Measurements from ENCODE around the gene THSD7A.

The THSD7A gene

DNA sequence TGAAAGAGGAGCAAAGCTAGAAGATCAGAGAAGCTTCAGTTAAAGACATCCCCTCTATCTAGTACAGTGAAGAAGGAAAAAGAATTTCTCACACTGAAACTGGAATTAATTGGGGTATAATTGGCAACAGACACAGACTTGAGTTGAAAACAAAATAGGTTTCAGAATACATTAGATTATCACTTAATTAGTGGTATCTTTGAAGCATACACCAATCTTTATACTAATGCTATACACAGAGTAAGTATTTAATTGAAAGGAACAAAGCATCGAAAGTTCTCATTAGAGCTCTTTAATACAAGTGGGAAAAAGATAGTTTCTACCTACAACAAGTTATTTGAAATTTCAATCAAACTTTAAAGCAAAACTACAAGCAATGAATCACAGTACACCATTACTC lies 128.2 kb downstream of the THSD7A start:
- DNase-seq (ENCODE audit: low read depth, low spot score) = no peak

DNA sequence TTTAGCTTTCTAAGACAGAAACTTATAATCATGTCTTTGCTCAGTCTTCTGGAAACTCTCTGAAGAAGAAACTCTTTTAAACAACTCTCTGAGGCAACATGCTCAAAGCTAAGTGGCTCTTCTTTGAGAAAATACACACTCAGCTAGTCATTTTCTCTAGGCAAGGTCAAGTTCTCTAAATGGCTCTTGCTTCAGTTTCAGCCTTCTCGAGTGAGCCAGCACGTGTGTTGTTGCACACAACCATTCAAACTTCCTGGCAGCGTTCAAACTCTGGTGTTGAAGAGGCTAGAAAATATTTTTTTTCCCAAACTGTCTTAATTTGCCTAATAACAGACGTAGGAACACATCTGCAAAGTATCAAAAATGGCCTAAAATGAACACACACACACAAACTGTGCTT lies 129.1 kb downstream of the THSD7A start:
- no peak for DNase-seq (ENCODE audit: low read depth, low spot score)

DNA sequence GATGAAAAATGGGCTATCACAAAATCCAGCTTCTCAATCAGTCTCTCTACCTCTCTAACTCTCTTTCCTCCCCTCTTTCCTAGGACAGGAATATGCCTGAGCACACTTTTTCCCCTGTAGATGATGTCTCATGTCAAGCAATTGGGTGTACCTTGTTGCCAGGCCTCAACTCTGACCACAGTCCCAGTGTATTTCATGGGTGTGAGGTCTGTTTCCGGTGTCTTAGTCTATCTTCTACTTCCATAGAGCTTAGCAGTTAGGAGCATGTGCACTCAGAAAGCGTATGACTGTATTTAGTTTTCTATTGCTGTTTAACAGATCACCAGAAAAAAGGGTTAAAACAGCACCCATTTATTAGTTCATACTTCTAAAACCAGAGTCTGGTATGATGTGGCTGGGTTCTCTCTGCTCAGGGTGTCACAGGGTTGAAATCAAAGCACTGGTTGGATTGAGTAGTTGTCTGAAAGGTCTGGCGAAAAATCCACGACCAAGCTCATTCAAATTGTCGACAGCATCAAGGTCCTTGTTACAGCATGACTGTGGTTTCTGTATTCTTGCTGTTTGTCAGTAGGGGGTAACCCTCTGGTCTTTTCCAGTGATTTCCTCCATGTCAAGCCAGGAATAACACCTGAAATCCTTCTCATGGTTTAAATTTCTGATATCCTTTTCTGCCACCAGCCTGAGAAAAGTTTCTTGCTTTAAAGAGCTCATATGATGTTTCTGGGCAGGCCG lies 130.0 kb downstream of the THSD7A start:
- DNase-seq (ENCODE audit: low read depth, low spot score) = no peak

DNA sequence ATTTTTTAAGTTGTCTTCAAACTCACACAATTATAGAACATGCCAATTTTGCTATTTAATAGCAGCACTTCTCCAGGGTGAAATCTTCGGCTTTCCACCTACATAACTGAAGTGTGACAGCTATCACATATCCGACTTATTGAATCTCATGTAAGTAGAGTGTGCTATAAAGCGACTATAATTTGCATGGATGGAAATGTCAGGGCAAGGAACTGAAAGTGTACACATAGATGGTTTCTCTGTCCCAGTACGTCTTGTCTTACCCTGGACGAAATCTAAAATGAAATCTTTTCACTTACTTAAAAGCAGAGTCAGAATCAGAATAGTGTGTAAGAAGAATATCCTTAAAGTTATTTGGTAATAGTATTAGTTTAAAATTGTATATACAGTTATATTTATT lies 132.3 kb downstream of the THSD7A start:
- no peak for DNase-seq (ENCODE audit: low read depth, low spot score)

DNA sequence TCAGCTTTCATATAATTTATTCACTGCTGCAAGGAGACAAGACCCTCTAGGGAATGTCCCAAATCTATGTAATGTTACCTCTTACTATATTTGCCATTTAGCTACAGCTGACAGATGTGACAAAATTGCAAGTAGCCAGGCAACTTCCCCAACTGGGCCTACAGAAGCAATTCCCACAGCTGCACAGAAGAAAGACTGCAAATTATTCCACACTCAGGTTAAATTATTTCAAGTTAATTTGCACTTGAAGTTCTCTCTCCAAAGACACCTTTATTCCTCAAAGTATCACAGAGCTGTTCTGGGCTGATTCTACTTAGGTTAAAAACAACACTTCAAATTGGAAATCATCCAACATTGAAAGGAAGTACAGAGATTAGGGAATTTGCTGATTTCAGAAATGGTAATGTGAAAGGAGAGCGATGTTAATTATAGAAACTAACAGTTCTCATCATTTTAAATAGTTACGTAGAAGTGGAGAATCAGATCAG lies 133.6 kb downstream of the THSD7A start:
- DNase-seq (ENCODE audit: low read depth, low spot score) = no peak

DNA sequence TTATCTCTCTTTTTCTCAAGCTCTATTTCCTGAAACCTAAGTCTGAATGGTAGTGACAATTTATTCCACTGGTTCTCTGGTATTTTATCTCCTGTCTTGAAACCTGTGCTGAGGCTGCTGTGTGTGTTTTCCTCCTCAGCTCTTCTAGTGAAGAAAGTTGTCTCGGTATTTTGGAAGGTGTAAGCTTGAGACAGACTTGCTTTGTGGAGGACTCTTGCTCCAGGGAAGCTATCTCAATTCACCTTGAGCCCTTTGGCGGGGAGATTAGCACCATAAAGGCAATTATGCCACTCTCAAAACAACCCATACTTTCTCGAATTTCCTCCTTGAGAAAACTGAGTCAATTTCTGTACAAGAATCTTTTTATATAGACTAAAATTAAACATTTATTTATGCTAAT lies 141.6 kb downstream of the THSD7A start:
- no peak for DNase-seq (ENCODE audit: low read depth, low spot score)

DNA sequence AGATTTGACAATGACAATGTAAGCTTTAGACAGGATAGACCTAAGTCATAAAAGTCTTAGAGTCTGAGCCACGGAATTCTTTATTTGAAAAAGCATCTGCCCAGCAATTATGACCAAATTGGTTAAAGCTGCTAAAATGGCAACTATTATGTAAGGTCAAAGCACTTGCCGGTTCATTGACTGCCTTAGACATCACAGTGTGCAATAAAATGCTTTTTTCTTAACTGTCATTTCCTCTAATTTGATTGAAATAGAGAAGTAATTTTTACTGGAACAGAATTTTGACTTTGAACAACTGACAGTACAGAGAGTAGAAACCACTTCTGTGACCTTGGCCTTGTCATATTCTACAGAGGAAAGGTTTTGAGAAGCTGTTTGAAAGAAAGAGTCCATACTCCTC lies 142.9 kb downstream of the THSD7A start:
- DNase-seq (ENCODE audit: low read depth, low spot score) = no peak

DNA sequence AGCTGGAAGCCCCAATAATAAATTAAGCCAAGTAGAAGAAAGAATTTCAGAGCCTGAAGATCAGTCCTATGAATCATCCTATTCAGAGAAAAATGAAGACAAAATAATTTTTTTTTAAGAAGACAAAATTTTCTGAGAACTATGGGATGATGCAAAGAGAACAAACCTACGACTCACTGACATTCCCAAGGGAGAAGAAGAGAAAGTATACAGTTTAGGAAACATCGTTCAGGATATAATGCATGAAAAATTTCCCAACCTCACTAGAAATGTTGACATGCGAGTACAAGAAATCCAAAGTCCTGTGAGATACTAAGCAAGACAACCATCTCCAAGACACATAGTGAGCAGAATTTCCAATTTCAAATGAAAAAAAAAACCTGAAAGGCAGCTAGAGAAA lies 150.5 kb downstream of the THSD7A start:
- no peak for DNase-seq (ENCODE audit: low read depth, low spot score)

DNA sequence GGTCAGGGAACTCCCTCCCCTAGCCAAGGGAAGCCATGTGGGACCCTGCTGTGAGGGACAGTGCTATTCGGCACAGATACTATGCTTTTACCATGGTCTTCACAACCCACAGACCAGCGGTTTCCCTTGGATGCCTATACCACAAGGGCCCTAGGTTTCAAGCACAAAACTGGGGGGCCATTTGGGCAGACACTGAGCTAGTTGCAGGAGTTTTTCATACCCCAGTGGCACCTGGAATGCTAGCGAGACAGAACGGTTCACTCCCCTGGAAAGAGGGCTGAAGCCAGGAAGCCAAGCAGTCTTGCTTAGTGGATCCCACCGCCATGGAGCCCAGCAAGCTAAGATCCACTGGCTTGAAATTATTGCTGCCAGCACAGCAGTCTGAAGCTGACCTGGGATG lies 156.8 kb downstream of the THSD7A start:
- no peak for DNase-seq (ENCODE audit: low read depth, low spot score)

DNA sequence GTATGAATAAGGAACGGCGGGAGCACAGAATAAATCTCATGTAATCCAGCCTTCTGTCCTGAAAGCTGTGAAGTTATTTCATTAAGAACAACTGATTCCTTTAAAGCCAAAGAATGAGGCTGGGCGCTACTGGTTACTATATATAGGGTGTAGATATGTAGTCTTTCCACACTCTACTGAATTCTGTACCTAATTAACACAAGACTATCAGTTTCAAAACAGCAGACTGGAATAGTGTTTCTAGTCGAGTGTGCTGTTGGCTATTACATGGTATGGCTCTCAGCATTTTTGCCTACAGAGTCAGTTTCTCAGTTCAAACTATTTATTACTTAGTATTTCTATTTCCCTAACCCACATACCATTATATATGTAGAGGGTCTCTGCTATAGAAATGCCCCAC lies 163.3 kb downstream of the THSD7A start:
- no peak for DNase-seq (ENCODE audit: low read depth, low spot score)

DNA sequence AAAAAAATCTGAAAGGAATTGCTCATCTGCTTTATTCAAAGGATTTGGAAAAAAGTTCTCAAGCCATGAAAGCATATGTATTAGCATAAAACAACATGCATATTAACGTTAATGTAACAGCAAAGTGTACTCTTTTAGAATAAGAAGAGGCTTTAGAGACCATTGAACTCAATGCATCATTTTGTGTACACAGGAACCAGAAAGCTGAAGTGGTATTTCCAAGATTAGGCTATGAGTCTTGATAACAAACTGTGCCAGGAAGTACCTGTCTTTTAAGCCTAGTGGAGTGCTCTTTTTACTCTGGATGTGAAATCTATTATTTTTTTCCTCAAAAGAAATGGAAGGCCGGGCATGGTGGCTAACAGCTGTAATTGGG lies 164.2 kb downstream of the THSD7A start:
- no peak for DNase-seq (ENCODE audit: low read depth, low spot score)

DNA sequence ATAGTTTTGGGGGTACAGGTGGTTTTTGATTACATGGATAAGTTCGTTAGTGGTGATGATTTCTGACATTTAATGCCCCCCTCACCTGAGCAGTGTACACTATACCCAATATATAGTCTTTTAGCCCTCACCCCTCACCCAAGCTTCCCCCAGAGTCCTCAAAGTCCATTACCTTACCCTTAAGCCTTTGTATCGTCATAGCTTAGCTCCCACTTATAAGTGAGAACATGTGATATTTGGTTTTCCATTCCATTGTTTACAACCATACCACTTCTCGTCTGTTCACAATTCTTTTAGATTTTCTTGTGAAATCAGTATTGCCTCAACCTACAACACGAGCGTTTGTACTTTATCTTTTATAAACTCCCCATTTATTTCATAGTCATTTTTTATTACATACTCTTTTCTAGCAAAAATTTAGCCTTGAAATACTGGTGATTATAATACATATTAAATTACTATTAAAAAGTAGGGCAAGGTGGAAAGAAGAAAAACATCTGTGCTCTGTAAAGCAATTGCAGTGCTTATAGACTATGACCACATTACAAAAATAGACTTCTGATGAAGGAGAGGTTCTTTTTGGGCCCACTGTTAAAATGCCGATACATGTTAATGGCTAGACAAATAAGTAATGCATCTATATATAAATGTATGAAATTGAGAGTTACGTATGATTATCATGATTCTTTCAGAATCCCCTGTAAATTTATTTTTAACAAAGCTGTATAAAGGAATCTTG lies 164.8 kb downstream of the THSD7A start:
- no peak for DNase-seq (ENCODE audit: low read depth, low spot score)

DNA sequence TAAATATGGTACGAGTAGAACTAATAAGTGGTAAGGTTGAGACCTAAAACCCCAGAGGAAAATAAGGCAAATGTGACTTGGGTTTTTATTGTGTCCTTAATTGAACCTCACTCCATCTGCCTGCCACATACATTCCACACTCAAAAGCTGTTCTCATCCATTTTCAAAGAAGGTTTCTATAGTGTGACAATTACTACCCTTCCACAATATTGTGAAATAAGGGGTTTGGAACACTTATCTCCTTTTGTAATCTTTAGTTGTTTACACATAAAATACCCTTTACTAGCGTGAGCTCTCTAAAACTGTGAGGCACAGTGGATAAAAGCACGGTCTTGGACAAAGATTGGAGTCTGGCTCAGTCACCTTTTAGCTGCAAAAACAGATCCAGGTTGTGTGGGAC lies 166.6 kb downstream of the THSD7A start:
- no peak for DNase-seq (ENCODE audit: low read depth, low spot score)

DNA sequence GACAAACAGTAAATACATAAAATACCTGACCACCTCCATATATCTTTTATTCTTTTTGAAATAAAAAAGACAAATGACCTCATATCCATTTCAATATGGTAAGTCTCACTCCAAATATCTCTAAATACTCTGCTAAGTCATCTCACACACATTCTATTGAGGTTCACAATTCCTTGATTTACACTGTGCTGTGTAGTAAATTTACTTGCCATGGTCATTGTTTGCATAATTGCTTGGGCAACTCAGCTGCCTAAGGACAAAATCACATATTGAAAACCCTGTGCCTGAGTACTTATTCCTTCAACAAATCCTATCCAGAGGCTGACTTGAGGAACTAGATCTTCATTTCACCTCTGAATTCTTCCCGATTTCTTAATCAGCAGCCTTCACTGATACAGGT lies 176.4 kb downstream of the THSD7A start:
- DNase-seq (ENCODE audit: low read depth, low spot score) = no peak

DNA sequence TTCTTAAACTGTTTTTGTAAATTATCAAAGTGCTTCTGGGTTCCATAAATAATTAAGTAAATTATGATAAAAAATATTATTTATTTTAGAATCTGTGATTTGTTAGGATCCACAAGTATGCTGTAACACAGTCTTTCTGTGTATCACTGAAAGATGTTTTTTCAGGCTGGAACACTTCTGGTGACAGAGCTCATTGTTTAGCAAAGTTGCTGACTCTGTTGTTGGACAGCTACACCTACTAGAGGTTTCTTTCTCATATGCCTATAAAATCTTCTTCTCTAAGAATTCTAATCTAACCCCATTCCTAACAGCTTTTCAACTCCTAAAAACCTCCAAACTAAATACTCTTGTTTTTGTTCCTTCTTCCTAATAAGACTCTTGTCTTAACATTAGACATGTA lies 176.8 kb downstream of the THSD7A start:
- no peak for DNase-seq (ENCODE audit: low read depth, low spot score)

DNA sequence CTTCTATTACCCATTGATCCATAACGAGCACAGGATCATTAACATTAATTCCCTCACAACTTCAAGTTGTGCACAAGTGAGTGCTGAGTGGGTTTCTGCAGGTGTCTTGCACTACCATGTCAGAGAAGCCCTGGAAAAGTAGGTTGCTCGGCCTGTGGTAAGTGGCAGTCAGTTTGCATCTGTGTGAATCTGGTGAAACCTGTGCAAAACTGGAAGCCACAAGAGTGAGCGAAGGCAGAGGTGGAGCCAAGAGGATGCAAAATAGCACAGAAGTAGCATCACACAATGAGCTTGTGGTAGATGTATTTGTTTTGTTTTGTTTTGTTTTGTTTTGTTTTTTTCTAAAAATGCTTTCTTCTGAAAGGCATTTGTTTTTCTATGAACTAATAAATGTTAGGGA lies 181.5 kb downstream of the THSD7A start:
- no peak for DNase-seq (ENCODE audit: low read depth, low spot score)

DNA sequence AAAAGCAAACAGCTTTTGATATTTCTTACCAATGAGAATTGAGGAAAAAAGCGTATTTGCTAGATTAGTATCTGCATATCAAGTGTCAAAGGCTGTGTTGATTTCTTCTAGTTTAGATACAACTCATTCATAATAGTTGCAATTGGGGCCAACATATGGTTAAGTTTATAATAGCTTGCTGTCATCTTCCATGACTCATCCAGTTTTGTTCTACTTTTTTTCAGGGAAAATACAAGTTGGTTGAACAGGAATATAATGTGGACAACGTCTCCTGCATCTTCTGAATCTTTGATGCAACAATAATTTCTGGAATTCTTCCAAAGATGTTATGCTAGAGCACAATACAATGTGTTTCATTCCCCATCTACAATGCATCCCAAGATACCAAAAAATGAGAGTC lies 182.0 kb downstream of the THSD7A start:
- no peak for DNase-seq (ENCODE audit: low read depth, low spot score)

DNA sequence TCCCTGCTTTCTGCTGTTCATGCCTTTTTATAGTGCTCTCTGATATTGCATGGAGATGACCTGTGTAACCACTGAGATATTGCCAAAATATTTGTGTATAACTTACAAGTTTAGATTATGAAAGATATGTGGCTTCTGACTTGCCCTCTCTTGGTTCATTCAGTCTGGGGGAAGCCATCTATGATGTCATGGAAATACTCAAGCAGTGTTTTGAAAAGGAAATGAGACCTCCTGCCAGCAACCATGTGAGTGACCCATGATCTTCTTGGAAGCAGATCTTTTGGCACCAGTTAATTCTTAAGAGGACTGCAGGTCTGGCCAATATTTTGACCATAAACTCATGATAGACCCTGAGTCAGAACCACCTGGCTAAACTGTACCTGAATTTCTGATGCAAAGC lies 183.0 kb downstream of the THSD7A start:
- DNase-seq (ENCODE audit: low read depth, low spot score) = no peak

DNA sequence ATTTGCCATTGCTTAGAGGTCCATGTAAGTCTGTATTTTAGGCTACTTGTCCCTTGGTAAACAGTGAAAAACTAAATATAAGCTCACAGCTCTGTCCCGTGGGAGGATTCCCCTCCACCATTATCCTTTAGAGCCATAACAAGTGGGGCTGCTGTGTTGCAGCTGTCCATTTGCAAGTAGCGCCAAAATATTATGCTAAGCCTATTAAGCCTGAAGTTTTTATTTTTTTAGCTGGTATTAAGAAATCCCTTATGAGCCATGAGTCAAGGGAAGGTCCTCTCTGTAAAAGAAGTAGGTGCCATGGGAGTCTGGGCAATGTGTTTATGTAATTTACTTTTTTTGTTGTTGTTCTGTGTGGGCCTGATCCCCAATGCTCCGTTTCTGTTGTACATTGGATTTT lies 183.9 kb downstream of the THSD7A start:
- no peak for DNase-seq (ENCODE audit: low read depth, low spot score)

DNA sequence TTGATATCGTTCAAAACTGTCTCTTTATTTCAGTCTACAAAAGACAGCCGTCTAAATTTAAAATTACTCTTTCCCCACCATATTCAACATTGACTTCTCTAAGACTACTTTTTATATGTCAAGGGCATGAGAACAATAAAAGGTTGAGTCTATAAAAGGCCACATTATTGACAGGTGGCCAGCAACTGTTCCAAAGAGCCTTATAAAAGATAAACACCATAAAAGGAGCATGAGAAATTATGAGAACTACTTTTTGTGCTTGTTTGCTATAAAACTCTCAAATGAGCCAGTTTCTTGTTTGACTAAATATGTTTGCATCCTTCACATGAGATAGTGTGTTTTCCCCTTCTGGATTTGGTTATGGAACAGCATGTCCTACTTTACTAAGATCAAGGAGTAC lies 189.2 kb downstream of the THSD7A start:
- DNase-seq (ENCODE audit: low read depth, low spot score) = no peak

DNA sequence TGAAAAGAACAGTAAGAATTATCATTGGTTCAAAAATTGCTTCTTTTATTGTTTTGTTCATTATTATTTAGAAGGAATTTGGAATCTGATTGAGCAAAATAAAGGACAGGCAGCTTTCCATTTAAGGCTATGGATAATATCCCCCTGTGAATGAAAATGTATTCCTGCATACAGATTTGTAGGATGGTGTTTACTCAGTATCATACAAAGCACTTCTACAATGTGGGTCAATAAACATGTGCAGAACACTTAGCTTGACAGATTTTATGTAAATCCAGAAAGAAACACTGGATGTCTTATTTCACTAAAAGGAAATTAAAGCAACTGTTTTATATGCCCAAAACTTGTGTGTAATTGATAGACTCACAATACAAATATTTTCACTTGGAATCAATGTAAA lies 189.7 kb downstream of the THSD7A start:
- DNase-seq (ENCODE audit: low read depth, low spot score) = no peak

DNA sequence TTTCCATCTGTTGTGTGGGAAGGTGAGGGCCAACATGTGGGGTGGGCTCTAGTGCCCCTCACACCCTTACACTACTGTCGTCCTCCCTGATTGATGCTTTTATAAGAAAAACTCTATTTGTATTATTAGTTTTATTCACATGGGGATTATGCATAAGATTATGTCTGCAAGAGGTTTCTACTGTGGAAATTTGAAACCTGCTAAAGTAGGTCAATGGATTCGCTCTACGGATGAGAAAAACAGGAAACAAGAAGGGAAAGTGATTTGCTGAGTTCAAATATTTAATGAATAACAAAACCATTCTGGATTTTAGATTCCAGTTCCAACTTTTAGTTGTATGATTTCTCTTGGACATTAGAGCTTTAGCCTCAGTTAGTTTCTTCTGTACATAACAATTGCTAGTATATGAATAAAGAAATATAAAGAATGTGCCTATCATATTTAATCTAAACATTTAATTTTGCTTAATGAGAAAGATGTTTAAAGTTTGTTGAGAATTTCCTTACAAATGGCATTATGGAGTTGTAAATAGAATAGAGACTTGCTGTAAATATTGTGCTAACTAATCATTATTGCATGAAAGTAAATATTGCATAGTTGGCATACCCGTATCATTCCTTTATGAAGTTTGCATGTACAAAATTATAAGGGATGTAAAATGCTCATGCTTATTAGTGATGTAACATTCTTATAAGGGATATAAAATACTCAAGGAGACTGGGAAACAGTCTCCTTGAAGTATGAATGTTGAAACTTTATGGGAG lies 193.8 kb downstream of the THSD7A start:
- DNase-seq (ENCODE audit: low read depth, low spot score) = no peak

DNA sequence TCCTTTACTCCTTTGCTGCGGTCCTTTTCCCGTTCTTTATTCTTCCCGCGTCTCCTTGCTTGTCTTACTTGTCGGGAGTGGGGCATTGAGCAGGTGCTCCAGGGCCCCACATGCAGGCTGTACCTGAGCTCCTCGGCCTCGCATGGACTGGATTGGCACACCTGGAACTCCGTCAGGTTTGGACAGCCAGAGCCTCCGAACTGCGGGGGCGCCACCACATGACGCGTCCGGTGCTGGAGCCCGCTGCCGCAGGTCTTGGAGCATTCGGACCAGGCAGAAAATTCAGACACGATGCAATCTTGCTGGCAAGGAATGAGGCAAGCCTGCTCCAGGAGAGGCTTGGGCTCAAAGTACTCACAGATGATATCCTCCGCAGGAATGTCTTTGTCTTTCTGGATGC lies 195.7 kb downstream of the THSD7A start:
- no peak for DNase-seq (ENCODE audit: low read depth, low spot score)
